CD4-positive, alpha-beta T cell treated with Interleukin-1 beta for 1 hour (primary cell): ENCODE measurements around the gene TLE2.

Experiments used
- DNase-seq, 2 donors: peaks; one replicate each; pipeline ENCODE4 v3.0.0-alpha.2; 2020 to 2022

TLE2 gene

GRCh38 chr19:3029065-3029923 lies at the start of gene TLE2:
TSS of gene TLE2 (minus strand) at chr19:3029280. CDS start at chr19:3028904, 376 bp downstream.
- DNase-seq: no peak

DNA sequence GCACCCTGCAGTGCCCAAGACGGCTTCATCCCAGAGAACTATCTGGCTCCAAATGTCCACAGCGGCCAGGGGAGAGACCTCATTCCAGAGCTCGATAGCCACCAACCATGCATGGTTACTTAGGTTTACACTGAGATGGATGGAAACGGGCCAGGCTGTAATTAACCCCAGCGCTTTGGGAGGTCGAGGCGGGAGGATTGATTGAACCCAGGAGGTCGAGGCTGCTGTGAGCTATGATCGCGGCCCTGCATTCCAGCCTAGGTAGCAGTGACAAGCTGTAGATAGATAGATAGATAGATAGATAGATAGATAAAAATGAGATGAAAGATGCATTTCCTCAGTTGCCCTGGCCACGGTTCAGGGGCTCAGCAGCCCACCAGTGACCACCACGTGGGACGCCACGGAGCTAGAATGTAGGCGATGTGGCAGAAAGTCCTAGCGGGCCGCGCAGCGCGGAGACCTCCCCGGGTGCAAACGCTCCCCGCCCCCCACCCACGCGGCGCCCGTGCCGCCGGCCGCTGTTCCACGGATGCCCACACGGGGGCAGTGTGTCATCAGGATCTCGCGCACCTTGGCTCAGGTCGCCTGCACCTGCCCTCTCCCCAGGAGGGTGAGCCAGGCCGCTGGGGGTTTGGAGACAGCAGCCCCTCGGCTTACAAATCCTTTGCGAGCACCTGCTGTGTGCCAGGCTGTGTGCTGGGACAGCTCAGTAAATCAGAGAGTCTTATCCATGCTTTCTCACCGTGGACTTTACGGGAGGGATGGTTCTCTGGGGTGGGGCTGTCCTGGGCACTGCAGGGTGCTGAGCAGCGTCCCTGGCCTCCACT lies 46.7 kb upstream of the TLE2 start:
- DNase-seq: peak; percentile 74 to 77

DNA sequence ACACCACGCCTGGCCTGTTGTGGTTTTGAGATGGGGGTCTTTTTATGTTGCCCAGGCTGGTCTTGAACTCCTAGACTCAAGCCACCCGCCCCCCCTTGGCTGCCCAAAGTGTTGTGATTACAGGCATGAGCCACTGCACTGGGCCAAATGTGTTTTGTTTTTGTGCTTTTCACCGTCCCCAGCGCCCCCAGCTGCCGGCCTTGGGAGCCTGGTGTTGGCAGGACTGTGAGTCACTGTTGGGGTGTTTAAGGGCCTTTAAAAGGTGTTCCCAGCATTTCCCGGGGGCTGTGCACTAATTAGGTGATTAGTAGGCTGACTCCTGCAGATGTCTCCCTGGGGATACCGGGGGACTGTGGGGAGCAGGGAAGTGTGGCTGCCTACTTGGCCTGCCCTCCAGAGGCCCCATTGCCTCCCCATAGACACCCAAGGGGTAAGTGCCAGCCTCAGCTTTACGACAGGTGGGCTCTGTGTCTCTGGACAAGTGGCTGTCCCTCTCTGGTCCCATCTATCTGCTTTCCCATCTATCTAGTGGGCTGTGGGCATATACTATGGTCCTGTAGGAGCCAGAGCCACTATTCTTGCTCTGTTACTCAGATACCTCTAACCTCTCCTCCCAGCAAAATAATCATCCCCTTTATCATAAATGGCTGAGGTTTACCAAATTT lies 45.0 kb upstream of the TLE2 start:
- DNase-seq: no peak

DNA sequence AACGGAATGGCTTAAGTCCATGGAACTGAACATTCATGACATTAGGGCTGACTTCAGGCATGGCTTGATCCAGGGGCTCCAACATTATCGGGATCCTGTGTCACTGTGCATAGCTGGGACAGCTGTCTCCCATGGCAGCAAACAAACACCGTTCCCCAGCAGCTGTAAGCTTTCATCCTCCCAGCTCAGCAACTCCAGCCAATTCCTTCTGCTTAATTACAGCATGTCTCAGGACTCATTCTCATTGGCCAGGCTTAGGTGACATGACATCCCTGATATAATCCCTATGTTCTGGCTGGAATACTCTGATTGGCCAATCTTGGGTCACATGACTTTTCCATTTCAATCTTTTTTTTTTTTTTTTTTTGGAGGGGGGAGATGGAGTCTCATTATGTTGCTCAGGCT lies 44.1 kb upstream of the TLE2 start:
- DNase-seq: no peak

GRCh38 chr19:3071768-3072167 lies 42.7 kb upstream of the TLE2 start:
- DNase-seq: no peak

GRCh38 chr19:3068071-3068470 lies 39.0 kb upstream of the TLE2 start:
- no peak for DNase-seq

DNA sequence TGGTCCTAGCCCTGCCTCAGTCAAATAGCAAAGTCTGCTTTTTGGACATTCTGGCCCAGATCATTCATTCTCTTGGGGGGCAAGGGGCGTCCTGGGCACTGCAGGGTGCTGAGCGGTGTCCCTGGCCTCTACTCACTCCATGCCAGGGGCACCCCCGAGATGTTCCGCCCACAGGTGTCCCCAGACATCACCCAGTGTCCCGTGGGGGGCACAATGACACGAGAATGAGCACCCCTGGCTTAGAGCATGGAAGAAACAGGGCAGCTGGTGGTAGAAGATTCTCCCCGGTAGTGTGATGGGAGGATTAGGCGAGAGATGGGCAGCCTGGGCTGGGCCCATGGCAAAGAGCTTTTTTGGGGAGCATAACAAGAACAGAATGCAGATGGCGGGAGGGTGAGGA lies 38.5 kb upstream of the TLE2 start:
- DNase-seq: no peak

GRCh38 chr19:3066482-3067049 lies 37.5 kb upstream of the TLE2 start:
- DNase-seq: no peak

- DNase-seq: peak in 1 of 2 donors; percentile 65
Measured at GRCh38 chr19:3065675-3066357, 36.7 kb upstream of the TLE2 start.

DNA sequence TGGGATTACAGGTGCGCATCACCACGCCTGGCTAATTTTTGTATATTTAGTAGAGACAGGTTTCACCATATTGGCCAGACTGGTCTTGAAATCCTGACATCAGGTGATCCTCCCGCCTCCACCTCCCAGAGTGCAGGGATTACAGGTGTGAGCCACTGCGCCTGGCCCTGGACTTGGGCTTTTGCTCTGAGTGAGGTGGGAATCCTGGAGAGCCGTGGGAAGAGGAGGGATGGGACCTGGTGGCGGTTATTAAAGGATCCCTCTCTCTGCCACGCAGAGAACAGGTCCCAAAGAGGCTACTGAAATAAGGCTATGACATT lies 34.9 kb upstream of the TLE2 start:
- no peak for DNase-seq

DNA sequence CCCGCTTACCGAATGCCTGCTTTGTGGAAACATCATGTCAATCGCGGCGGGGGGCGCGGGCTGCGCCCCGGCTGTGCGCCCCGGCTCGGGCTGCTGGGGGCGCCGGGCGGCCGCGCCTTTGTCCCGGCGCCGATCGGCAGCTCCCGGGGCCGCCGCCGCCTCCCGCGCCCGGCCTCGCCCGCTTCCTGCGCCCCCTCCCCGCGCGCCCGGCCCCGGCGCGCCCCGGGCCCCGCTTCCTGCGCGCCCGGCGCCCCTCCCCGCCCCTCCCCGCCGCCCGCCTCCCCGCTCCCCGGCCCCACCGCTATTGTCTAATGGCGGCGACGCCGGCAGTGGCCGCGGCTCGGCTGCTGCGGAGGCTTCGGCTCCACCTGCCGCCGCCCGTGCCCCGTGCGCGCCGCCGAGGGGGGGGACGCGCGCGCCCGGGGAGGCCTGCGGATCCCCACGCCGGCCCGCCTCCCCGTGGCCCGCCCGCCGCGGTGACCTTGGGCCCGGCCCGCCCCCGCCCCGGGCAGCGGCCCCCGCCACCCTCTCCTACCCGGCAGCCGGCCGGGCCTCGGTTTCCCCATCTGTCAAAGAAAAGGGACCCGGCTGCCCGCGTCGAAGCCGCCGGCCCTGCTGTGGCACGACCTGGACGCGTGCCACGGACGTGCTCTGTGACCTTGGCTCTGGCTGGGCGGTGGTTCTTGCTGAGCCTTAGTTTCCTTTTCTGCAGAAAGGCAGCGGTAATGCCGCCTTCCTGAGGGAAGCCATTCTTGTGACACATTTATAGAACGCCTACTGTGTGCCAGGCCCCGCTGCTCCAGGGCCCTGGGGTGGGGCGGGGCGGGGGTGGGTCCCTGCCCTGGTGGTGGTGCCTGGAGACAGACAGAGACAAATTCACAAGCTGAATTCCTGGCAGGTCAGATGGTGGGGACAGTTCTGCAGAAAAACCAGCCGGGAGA lies 33.4 kb upstream of the TLE2 start, which contains the start of gene TLE5:
Gene TLE5, minus strand, starts transcription at position 331 of the 941 bp plus-strand sequence. Its CDS starts 295 bp downstream, at position 36.
- DNase-seq: peak; percentile 83 to 85

- peak; percentile 84 for DNase-seq
Measured at GRCh38 chr19:3061182-3062161, 32.4 kb upstream of the TLE2 start.

DNA sequence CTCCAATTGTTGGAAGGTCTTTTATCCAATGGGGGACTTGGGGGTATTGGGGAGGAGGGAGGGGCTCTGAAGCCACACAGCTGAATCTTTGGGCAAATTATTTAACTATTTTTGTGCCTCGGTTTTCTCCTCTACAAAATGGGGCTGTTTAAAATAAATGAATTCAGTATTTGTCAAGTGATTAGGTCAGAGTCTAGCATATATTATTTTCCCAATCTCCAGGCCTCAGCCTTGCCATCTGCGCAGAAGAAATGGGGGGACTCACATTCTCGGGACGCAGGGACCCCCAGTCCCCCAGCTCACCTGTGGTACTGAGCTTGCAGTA lies 31.7 kb upstream of the TLE2 start:
- DNase-seq: no peak

DNA sequence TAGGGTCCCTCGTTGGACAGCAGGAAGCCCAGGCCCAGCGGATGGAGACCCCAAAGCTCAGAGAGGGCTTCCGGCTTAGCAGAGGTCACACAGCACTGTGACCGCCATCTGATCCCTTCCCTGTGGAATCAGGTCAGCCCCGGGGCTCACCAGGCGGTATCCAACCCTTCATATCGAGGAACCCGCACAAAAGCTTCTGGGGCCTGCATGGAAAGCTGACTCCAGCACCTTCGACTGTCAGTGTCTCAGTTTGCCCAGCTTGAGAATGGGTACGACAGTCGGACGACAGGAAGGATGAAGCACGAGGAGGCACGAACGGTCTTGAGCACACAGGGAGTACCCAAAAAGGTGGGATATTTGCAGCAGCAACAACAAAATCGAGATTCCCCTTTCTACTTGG lies 30.6 kb upstream of the TLE2 start:
- no peak for DNase-seq

DNA sequence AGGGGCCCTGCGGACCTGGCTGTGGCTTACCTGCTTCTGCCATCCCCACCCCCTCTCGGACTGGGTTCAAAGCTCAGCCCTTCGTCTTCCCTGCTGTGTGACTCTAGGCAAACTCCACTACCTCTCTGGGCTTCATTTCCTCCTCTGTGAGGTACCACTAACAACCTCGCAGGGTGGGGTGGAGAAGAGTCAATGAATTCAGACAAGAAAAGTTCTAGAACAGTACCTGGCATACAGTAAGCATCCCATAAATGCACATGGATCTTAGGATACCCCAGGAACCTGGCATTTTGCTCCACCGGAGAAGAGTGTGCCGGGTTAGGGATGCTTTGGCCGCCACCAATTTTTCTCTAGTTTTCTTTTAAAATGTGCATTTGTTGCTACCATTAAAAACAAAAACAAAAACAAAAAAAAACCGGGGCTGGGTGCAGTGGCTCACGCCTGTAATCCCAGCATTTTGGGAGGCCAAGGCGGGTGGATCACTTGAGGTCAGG lies 29.8 kb upstream of the TLE2 start:
- DNase-seq: no peak

DNA sequence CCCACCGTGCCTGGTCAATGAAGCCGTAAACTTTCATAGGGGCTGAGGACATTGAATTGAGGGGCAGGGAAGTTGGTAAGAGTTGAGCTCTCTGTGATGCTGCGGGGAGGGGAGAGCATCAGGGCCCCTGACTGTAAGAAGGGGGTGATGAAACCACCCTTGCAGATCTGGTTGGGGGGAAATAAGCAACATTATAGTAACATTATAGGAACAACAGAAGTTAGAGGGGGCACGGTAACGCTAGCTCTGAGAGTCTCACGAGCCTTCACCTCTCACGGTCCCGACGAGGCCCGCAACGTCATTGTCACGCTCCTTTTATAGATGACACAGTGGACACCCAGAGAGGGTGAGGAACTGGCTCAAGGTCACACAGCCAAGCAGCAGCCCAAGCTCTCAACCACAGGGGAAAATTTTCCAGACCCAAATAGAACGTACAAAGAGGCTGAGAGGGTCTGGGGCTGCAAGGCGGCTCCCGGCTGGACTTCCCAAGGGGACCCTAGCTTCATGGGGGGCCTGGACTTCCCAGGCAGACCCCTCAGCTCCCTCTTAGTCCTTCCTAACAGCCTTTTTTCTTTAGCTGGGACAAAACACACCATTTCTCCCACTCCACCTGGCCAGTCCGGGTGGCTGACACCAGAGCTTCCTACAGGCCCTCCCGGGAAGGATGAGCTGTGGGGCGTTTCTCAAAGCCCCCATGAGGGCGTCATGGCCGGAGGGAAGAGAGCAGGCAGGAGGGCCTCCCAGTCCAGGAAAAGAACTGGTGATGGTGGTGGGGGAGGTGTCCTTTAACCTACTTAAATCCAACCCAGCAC lies 29.1 kb upstream of the TLE2 start:
- DNase-seq: no peak

DNA sequence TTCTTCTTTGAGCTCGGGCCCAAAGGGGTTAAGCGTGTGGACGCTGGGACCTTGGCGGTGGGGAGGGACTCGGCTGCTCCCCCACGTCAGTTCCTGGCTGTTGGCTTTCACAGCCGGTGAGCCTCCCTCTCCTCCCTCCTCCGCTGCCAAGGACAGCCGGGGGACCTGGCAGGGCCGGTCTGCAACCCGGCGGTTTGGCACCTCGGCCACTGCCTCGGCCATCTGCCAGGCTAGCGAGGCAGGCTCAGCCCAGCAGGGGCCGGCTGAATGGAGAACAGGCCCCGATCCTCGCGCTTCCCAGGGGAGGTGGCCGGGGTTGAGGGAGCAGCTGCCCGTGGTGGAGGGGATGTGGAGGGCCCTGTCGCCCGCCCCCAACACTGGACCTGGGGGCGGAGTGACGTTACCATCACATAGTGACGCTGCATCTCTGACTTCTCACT lies 28.2 kb upstream of the TLE2 start:
- DNase-seq: no peak

DNA sequence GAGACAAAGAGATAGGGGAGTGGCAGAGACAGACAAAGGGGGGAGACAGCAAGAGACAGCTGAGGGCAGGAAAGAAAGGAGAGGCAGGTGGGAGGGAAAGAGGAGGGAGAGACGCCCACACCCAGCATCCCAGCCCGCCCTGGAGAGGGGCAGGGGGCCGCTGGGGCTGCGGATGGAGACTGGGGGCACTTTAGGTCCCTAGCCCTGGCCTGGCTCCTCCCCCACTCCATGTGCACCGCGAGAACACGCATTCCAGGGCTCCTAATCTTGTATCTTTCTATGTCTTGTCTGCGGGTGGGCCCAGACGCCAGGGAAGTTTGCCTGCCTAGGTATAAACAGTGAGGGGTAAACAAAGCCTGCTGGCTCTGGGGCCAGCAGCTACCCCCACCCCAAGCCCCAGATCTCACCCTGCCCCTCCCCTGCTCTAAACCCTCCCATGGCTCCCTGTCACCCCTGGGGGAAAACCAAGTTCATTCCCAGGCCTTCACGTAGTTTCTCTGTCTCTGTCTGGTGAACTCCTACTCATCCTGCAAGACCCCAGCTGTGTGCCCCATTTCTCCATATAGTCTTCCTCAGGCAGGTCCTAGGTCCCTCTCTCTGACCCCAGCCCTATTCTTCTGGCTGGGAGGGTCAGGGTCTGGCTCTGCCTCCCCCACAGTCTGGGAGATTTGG lies 27.5 kb upstream of the TLE2 start:
- DNase-seq: no peak
